GM12865 (cell line): ENCODE results near the gene STIP1.

ENCODE experiments used
- DNase-seq: peaks from one replicate; pipeline ENCODE4 v3.0.0; 2010; ENCODE audit warnings: low read depth
- H3K4me3 ChIP-seq: 2 replicates; pipeline ENCODE4 v1.5.1; 2011; ENCODE audit warnings: mild to moderate bottlenecking, low read depth, low read length, control low read depth
- CTCF ChIP-seq: IDR thresholded peaks from 2 replicates; pipeline ENCODE4 v1.5.1; 2011; ENCODE audit warnings: low read length, control low read depth, low read depth, inconsistent platforms; ENCODE audit not compliant: insufficient read depth; ENCODE audit errors: missing control alignments

Gene STIP1

GRCh38 chr11:64251753-64252002 is 65.7 kb downstream of the STIP1 start:
- peak overlapping the region; percentile 72 for H3K4me3 ChIP-seq
- no peak for TF ChIP-seq CTCF
- DNase-seq, result no peak

GRCh38 chr11:64252003-64252872 is 66.3 kb downstream of the STIP1 start:
- H3K4me3 ChIP-seq, result peak overlapping the region; percentile 72
- peak; percentile 48 for TF ChIP-seq CTCF
- no peak for DNase-seq

GRCh38 chr11:64253043-64253442 is 67.1 kb downstream of the STIP1 start:
- no peak overlapping the region for H3K4me3 ChIP-seq
- DNase-seq, result no peak
- no peak for TF ChIP-seq CTCF

- no peak overlapping the region for H3K4me3 ChIP-seq
- no peak for DNase-seq
- TF ChIP-seq CTCF, result no peak
These were observed 67.5 kb downstream of the STIP1 start for GRCh38 chr11:64253481-64253880.
